Measurements from ENCODE around the gene FLNC. TPM values are rescaled to one million over a fixed set of nuclear protein-coding genes. Genes with fewer than 3 reads are reported as not detected.
A peak's percentile ranks its signal among the peaks of the same experiment; 100 is the strongest.

FLNC gene
- total and polyA plus RNA-seq, 9 of the 15 experiments (the other 6 are each of a cell fraction or from before 2014, with no cell fraction given), result 0.90 to 155 (median 28.8) TPM

DNA sequence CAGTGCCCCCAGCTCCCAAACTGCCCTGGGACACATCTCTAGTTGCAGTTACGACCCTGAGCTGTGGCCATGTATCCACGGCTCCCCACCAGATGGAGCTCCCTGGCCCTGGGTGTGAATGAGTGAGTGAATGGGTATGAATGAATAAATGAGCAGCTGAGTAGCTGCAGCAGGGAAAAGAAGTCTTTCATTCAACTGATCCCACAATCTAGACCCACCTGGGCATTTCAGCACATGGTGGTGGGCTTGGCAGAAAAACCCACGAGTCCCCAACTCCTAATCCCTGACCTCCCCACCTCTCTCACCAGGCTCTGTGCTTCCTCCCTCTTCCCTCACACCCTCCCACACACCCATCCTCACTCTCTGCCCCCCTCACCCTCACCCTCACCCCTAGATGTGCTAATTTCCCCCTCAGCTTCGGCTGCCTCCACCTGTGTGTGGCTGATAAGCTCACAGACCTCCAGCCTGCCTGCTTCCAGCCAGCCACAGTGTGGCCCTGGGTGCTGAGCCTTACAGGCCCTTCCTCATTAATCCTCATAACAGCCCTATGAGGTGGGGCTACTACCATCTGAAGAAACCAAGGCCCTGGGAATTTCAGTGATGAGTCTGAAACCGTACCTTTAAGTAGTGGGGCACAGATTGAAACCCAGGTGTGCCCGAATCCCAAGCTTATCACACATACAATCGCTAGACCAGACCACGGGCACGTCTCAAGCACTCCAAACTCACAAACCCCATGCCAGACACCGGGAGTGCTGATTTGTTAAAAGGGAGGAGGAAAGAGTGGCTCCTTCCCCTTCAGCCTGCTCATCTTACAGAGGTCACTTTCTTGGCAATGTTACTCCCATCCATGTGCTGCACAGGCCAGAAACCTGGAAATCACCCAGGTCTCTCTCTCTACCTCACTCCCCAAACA is 30.2 kb downstream of the FLNC start (continued):
- TF ChIP-seq, protein P1, sequence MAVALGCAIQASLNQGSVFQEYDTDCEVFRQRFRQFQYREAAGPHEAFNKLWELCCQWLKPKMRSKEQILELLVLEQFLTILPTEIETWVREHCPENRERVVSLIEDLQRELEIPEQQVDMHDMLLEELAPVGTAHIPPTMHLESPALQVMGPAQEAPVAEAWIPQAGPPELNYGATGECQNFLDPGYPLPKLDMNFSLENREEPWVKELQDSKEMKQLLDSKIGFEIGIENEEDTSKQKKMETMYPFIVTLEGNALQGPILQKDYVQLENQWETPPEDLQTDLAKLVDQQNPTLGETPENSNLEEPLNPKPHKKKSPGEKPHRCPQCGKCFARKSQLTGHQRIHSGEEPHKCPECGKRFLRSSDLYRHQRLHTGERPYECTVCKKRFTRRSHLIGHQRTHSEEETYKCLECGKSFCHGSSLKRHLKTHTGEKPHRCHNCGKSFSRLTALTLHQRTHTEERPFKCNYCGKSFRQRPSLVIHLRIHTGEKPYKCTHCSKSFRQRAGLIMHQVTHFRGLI (CRISPR knock-in tag; IDR thresholded peaks at IDR 0.05), result 0 out of 2 replicates have a peak, but pooled peaks have one; percentile 42
- TF ChIP-seq ARID2 (IDR thresholded peaks at IDR 0.05), result 0 out of 2 replicates have a peak, but pooled peaks have one; percentile 54
- no peak for TF ChIP-seq CHD4 (IDR thresholded peaks at IDR 0.05; ENCODE audit: insufficient read depth, insufficient replicate concordance, low read depth, low read length, poor library complexity, severe bottlenecking)
- TF ChIP-seq HSF4 (CRISPR knock-in tag; IDR thresholded peaks at IDR 0.05; ENCODE audit: borderline replicate concordance), result no peak
- TF ChIP-seq KAT2B (IDR thresholded peaks at IDR 0.05; ENCODE audit: low read depth, low read length), result no peak
- TF ChIP-seq BRCA1 (IDR thresholded peaks at IDR 0.05), result no peak
- no peak for TF ChIP-seq BRCA1 (CRISPR knock-in tag; IDR thresholded peaks at IDR 0.05)
- TF ChIP-seq BCLAF1 (IDR thresholded peaks at IDR 0.05; ENCODE audit: borderline replicate concordance in 1 of 2, control insufficient read depth in 1 of 2, low read depth in 2 of 2, low read length in 1 of 2), result peak; percentile 49 to 80; a peak in 3 of 4 replicates
- TF ChIP-seq CUX1 (CRISPR knock-in tag; IDR thresholded peaks at IDR 0.05), result no peak
- peak; percentile 50; the same call in 1 of the 2 replicates for TF ChIP-seq ARID3A (IDR thresholded peaks at IDR 0.05; ENCODE audit: borderline replicate concordance, low read depth, low read length)
- peak; percentile 98 for TF ChIP-seq OTX1 (CRISPR knock-in tag; IDR thresholded peaks at IDR 0.05)
- no peak; the same call in 1 of the 2 replicates for TF ChIP-seq ZBED1 (IDR thresholded peaks at IDR 0.05)
